SK-N-SH treated with all-trans-retinoic acid at 6 μM for 48 hours (cell line): ENCODE results near the gene TPST2.

Experiments used
- ATAC-seq: fragments of 200-7000 bp; cut with Tn5 transposase; 3 replicates; pipeline ENCODE4 v1.9.1; 2020; ENCODE audit warnings: mild to moderate bottlenecking, moderate library complexity
- ARNTL ChIP-seq: fragments of 450-650 bp; formaldehyde crosslinking; IDR thresholded peaks from 2 replicates; pipeline ENCODE4 v1.5.0; 2020; ENCODE audit warnings: low read depth, mild to moderate bottlenecking, moderate library complexity, borderline replicate concordance
- BACH2 ChIP-seq: fragments of 250-450 bp; sonication (Bioruptor Pico); IDR thresholded peaks from 2 replicates; pipeline ENCODE4 v1.9.0; 2021; ENCODE audit warnings: mild to moderate bottlenecking, borderline replicate concordance
- CSDC2 ChIP-seq: fragments of 250-450 bp; sonication (Bioruptor Pico); IDR thresholded peaks from 2 replicates; pipeline ENCODE4 v1.5.0; 2020; ENCODE audit warnings: mild to moderate bottlenecking, moderate library complexity
- ESRRG ChIP-seq: fragments of 250-450 bp; sonication (Bioruptor Pico); IDR thresholded peaks from 2 replicates; pipeline ENCODE4 v1.6.1; 2021; ENCODE audit warnings: mild to moderate bottlenecking
- GLIS3 ChIP-seq: fragments of 250-450 bp; sonication (Bioruptor Pico); IDR thresholded peaks from 2 replicates; pipeline ENCODE4 v1.5.0; 2020; ENCODE audit warnings: mild to moderate bottlenecking, moderate library complexity
- ISL1 ChIP-seq: fragments of 250-450 bp; sonication (Bioruptor Pico); IDR thresholded peaks from 2 replicates; pipeline ENCODE4 v2.1.2; 2022; ENCODE audit warnings: mild to moderate bottlenecking, moderate library complexity
- OSR1 ChIP-seq: fragments of 250-450 bp; sonication (Bioruptor Pico); IDR thresholded peaks from 2 replicates; pipeline ENCODE4 v1.8.0; 2022; ENCODE audit warnings: moderate library complexity, mild to moderate bottlenecking, inconsistent platforms
- PPARA ChIP-seq: fragments of 250-450 bp; sonication (Bioruptor Pico); IDR thresholded peaks from 2 replicates; pipeline ENCODE4 v1.5.0; 2020; ENCODE audit warnings: mild to moderate bottlenecking, borderline replicate concordance
- RARB ChIP-seq: fragments of 250-450 bp; sonication (Bioruptor Pico); IDR thresholded peaks from 2 replicates; pipeline ENCODE4 v1.8.0; 2021; ENCODE audit warnings: mild to moderate bottlenecking, moderate library complexity
- SNAI2 ChIP-seq: fragments of 250-450 bp; sonication (Bioruptor Pico); IDR thresholded peaks from 2 replicates; pipeline ENCODE4 v1.5.0; 2020; ENCODE audit warnings: mild to moderate bottlenecking, moderate library complexity
- TCF4 ChIP-seq: fragments of 250-450 bp; sonication (Bioruptor Pico); IDR thresholded peaks from 2 replicates; pipeline ENCODE4 v1.8.0; 2021; ENCODE audit warnings: mild to moderate bottlenecking, moderate library complexity, borderline replicate concordance
- TOX ChIP-seq: fragments of 250-450 bp; sonication (Bioruptor Pico); IDR thresholded peaks from 2 replicates; pipeline ENCODE4 v1.8.0; 2021; ENCODE audit warnings: mild to moderate bottlenecking, moderate library complexity, borderline replicate concordance
- ZC3H10 ChIP-seq: fragments of 250-450 bp; sonication (Bioruptor Pico); IDR thresholded peaks from 2 replicates; pipeline ENCODE4 v1.5.1; 2021; ENCODE audit warnings: mild to moderate bottlenecking, moderate library complexity
- ZFP3 ChIP-seq: fragments of 250-450 bp; sonication (Bioruptor Pico); IDR thresholded peaks from 2 replicates; pipeline ENCODE4 v1.5.0; 2020; ENCODE audit warnings: mild to moderate bottlenecking, moderate library complexity
- ZNF565 ChIP-seq: fragments of 450-650 bp; formaldehyde crosslinking; conservative IDR thresholded peaks from 2 replicates; pipeline ENCODE4 v1.5.0; 2020; ENCODE audit warnings: low read depth, mild to moderate bottlenecking, moderate library complexity
- ZNF70 ChIP-seq: fragments of 450-650 bp; formaldehyde crosslinking; IDR thresholded peaks from 2 replicates; pipeline ENCODE4 v1.5.0; 2020; ENCODE audit warnings: mild to moderate bottlenecking, moderate library complexity
- TF ChIP-seq, protein P1 (sequence below): fragments of 250-450 bp; sonication (Bioruptor Pico); IDR thresholded peaks from 2 replicates; pipeline ENCODE4 v1.8.0; 2021; ENCODE audit warnings: low read depth, mild to moderate bottlenecking, moderate library complexity, borderline replicate concordance
- TF ChIP-seq, protein P2 (sequence below): fragments of 250-450 bp; sonication (Bioruptor Pico); IDR thresholded peaks from 2 replicates; pipeline ENCODE4 v1.5.1; 2020; ENCODE audit warnings: low read depth, mild to moderate bottlenecking, moderate library complexity
- TF ChIP-seq, protein P3 (sequence below): fragments of 250-450 bp; sonication (Bioruptor Pico); IDR thresholded peaks from 2 replicates; pipeline ENCODE4 v1.8.0; 2020; ENCODE audit warnings: mild to moderate bottlenecking, moderate library complexity, borderline replicate concordance
- TF ChIP-seq, protein P4 (sequence below): fragments of 250-450 bp; sonication (Bioruptor Pico); IDR thresholded peaks from 2 replicates; pipeline ENCODE4 v1.5.1; 2021; ENCODE audit warnings: mild to moderate bottlenecking, moderate library complexity
- TF ChIP-seq, protein P5 (sequence below): fragments of 250-450 bp; sonication (Bioruptor Pico); IDR thresholded peaks from 2 replicates; pipeline ENCODE4 v1.5.0; 2020; ENCODE audit warnings: mild to moderate bottlenecking, moderate library complexity

TPST2 gene

DNA sequence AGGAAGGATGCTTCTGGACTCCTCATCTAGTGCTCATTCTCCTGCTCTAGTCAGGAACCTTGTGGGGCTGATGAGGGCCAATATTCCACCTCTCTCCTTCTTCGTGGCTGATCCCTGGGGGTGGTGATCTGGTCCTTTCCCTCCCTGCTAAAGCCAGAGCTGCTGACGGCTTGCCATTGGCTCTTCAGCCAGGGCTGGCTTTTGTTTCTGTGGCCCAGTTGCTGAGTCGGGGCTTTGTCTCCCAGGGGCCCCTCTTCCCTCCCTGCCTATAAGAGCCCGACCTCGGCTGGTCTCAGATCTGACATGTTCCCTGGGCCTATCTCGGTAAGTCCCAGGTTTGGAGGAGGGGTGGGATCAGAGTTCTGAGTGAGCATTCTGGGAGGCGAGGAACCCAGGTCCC lies 31.7 kb upstream of the TPST2 start, which contains the start of gene CRYBA4 (continued):
- TF ChIP-seq, protein P1, sequence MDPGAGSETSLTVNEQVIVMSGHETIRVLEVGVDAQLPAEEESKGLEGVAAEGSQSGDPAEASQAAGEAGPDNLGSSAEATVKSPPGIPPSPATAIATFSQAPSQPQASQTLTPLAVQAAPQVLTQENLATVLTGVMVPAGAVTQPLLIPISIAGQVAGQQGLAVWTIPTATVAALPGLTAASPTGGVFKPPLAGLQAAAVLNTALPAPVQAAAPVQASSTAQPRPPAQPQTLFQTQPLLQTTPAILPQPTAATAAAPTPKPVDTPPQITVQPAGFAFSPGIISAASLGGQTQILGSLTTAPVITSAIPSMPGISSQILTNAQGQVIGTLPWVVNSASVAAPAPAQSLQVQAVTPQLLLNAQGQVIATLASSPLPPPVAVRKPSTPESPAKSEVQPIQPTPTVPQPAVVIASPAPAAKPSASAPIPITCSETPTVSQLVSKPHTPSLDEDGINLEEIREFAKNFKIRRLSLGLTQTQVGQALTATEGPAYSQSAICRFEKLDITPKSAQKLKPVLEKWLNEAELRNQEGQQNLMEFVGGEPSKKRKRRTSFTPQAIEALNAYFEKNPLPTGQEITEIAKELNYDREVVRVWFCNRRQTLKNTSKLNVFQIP (CRISPR knock-in tag): no peak
- no peak for TF ChIP-seq ZNF70

DNA sequence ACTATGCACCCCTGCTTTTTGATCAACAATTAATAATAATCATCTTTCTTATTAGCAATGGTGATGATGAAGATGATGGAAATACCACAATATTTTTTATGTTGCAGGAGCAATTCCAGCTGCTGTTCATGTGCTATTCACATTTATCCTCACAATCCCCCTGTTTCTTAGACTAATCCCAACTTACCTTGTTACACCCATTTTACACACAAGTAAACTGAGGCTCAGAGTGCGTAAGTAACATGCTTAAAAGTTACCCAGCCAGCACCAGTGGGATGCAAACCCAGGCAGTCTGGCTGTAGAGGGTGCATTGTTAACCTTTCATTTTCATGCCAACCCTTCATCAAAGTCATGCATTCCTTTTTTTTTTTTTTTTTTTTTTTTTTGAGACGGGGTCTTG lies 30.3 kb upstream of the TPST2 start:
- ATAC-seq: no peak
- TF ChIP-seq CSDC2 (CRISPR knock-in tag): no peak
- TF ChIP-seq ZNF70: no peak
- TF ChIP-seq, protein P2, sequence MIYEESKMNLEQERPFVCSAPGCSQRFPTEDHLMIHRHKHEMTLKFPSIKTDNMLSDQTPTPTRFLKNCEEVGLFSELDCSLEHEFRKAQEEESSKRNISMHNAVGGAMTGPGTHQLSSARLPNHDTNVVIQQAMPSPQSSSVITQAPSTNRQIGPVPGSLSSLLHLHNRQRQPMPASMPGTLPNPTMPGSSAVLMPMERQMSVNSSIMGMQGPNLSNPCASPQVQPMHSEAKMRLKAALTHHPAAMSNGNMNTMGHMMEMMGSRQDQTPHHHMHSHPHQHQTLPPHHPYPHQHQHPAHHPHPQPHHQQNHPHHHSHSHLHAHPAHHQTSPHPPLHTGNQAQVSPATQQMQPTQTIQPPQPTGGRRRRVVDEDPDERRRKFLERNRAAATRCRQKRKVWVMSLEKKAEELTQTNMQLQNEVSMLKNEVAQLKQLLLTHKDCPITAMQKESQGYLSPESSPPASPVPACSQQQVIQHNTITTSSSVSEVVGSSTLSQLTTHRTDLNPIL: no peak
- TF ChIP-seq OSR1: no peak
- TF ChIP-seq ESRRG (CRISPR knock-in tag): no peak
- no peak for TF ChIP-seq GLIS3 (CRISPR knock-in tag)
- TF ChIP-seq TOX (CRISPR knock-in tag): no peak
- TF ChIP-seq TCF4: no peak
- TF ChIP-seq ISL1 (CRISPR knock-in tag): no peak
- TF ChIP-seq, protein P3, sequence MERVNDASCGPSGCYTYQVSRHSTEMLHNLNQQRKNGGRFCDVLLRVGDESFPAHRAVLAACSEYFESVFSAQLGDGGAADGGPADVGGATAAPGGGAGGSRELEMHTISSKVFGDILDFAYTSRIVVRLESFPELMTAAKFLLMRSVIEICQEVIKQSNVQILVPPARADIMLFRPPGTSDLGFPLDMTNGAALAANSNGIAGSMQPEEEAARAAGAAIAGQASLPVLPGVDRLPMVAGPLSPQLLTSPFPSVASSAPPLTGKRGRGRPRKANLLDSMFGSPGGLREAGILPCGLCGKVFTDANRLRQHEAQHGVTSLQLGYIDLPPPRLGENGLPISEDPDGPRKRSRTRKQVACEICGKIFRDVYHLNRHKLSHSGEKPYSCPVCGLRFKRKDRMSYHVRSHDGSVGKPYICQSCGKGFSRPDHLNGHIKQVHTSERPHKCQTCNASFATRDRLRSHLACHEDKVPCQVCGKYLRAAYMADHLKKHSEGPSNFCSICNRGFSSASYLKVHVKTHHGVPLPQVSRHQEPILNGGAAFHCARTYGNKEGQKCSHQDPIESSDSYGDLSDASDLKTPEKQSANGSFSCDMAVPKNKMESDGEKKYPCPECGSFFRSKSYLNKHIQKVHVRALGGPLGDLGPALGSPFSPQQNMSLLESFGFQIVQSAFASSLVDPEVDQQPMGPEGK (CRISPR knock-in tag): no peak
- TF ChIP-seq PPARA (CRISPR knock-in tag): no peak
- TF ChIP-seq ZFP3 (CRISPR knock-in tag): no peak
- TF ChIP-seq RARB (CRISPR knock-in tag): no peak
- no peak for TF ChIP-seq ARNTL (CRISPR knock-in tag)
- TF ChIP-seq ZC3H10 (CRISPR knock-in tag): no peak
- TF ChIP-seq, protein P1 (CRISPR knock-in tag): no peak
- no peak for TF ChIP-seq SNAI2 (CRISPR knock-in tag)
- no peak for TF ChIP-seq BACH2
- no peak for TF ChIP-seq ZNF565 (CRISPR knock-in tag)
- TF ChIP-seq, protein P4, sequence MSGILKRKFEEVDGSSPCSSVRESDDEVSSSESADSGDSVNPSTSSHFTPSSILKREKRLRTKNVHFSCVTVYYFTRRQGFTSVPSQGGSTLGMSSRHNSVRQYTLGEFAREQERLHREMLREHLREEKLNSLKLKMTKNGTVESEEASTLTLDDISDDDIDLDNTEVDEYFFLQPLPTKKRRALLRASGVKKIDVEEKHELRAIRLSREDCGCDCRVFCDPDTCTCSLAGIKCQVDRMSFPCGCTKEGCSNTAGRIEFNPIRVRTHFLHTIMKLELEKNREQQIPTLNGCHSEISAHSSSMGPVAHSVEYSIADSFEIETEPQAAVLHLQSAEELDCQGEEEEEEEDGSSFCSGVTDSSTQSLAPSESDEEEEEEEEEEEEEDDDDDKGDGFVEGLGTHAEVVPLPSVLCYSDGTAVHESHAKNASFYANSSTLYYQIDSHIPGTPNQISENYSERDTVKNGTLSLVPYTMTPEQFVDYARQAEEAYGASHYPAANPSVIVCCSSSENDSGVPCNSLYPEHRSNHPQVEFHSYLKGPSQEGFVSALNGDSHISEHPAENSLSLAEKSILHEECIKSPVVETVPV: no peak

DNA sequence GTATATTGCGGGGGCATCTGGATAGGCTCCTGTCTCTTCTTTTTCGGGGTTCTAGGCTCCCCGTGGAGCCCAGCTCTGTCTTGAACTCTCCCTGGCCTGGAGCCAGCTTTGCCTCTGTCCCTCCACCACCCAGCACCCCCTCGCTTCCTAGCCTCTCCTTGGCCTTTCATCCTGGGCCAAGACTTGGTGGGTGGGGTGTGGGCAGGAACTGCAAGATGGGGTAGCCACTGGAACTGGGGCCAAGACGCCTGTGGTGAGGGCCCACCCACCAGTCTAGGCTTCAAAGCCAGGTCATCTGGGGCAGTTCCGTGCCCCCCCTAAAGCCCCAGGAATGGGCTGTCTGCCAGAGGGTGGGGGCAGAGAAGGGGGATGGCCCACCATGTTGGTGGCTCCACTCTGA lies 29.6 kb upstream of the TPST2 start:
- TF ChIP-seq BACH2: no peak
- no peak for TF ChIP-seq OSR1
- no peak for TF ChIP-seq TCF4
- no peak for TF ChIP-seq TOX (CRISPR knock-in tag)
- TF ChIP-seq ZFP3 (CRISPR knock-in tag): no peak
- TF ChIP-seq ZNF70: no peak
- TF ChIP-seq, protein P3 (CRISPR knock-in tag): no peak
- TF ChIP-seq ISL1 (CRISPR knock-in tag): no peak
- TF ChIP-seq, protein P4: no peak
- no peak for TF ChIP-seq SNAI2 (CRISPR knock-in tag)
- no peak for TF ChIP-seq CSDC2 (CRISPR knock-in tag)
- TF ChIP-seq PPARA (CRISPR knock-in tag): no peak
- TF ChIP-seq ZC3H10 (CRISPR knock-in tag): no peak
- TF ChIP-seq, protein P5, sequence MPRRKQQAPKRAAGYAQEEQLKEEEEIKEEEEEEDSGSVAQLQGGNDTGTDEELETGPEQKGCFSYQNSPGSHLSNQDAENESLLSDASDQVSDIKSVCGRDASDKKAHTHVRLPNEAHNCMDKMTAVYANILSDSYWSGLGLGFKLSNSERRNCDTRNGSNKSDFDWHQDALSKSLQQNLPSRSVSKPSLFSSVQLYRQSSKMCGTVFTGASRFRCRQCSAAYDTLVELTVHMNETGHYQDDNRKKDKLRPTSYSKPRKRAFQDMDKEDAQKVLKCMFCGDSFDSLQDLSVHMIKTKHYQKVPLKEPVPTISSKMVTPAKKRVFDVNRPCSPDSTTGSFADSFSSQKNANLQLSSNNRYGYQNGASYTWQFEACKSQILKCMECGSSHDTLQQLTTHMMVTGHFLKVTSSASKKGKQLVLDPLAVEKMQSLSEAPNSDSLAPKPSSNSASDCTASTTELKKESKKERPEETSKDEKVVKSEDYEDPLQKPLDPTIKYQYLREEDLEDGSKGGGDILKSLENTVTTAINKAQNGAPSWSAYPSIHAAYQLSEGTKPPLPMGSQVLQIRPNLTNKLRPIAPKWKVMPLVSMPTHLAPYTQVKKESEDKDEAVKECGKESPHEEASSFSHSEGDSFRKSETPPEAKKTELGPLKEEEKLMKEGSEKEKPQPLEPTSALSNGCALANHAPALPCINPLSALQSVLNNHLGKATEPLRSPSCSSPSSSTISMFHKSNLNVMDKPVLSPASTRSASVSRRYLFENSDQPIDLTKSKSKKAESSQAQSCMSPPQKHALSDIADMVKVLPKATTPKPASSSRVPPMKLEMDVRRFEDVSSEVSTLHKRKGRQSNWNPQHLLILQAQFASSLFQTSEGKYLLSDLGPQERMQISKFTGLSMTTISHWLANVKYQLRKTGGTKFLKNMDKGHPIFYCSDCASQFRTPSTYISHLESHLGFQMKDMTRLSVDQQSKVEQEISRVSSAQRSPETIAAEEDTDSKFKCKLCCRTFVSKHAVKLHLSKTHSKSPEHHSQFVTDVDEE (CRISPR knock-in tag): no peak
- no peak for TF ChIP-seq GLIS3 (CRISPR knock-in tag)
- ATAC-seq: no peak
